Superior temporal gyrus (tissue), 1 donor: ENCODE measurements around the gene RP2.

Source experiments
- DNase-seq: peaks from one replicate; pipeline ENCODE4 v3.0.0-alpha.2; 2016; ENCODE audit errors: extremely low spot score

The RP2 gene

DNA sequence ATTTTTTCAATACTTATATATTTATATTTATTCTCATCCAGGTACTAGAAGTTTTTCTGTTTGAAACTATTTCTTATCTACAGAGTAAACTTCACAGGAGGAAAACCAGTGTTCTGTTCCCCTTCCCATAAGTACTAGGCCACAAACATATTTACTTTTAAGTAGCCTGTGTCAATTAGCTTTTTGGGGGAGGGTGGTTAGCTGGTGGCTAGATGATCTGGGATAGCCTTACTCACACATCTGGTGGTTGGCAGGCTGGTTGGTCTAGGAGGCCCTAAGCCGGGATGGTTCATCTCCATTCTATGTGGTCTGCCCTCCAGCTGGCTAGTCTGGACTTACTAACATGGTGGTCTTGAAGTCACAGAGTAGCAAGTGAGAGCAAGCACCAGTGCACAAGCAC is 81.6 kb downstream of the RP2 start:
- no peak for DNase-seq

DNA sequence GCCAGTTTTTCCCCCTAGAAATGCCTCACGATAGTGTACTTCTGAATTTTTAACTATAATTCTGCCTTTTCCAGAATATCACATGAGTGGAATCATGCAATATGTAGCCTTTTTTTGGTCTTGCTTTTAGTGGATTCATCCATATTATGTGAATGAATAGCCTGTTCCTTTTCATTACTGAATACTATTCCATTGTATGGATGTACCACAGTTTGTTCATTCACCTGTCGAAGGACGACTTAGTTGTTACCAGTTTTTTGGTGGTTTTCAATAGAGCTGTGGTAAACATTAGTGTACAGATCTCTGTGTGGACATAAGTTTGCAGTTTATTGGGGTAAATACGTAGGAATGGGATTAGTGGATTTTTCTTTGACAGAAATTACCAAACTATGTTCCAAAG is 83.4 kb downstream of the RP2 start:
- no peak for DNase-seq

DNA sequence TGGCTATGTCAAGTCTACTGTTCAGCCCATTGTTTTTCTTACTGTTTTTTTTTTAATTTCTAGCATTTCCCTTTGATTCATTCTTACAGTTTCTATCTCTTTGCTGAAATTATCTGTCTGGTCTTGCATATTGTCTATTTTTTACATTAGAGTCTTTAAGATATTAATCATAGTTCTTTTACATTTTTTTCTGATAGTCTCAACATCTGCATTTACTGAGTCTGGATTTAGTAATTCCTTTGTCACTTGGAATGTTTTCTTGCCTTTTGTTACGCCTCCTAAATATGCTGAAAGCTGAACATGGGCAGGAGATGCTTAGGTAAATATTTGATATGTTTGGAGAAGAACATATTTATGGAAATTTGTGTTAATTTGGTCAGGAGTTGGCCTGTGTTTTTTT is 85.8 kb downstream of the RP2 start:
- DNase-seq: no peak

DNA sequence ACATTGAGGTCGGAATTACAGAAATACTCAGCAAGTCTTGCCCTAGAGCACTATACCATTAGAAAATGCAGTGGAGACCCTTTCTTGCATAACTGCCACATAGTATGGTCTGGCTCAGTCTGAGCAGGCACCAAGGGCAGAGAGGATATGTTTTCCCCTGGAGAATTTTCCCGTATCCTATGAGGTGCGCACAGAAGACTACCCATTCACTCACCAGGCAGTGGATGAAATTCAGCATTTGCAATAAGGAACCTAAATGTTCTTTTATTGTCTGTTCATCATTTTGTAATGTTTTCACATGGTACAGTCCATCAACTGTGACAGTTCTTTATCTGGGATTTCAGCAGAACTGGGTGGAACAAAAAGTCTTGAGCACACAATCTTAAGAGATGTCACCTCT is 90.9 kb downstream of the RP2 start:
- DNase-seq: no peak

DNA sequence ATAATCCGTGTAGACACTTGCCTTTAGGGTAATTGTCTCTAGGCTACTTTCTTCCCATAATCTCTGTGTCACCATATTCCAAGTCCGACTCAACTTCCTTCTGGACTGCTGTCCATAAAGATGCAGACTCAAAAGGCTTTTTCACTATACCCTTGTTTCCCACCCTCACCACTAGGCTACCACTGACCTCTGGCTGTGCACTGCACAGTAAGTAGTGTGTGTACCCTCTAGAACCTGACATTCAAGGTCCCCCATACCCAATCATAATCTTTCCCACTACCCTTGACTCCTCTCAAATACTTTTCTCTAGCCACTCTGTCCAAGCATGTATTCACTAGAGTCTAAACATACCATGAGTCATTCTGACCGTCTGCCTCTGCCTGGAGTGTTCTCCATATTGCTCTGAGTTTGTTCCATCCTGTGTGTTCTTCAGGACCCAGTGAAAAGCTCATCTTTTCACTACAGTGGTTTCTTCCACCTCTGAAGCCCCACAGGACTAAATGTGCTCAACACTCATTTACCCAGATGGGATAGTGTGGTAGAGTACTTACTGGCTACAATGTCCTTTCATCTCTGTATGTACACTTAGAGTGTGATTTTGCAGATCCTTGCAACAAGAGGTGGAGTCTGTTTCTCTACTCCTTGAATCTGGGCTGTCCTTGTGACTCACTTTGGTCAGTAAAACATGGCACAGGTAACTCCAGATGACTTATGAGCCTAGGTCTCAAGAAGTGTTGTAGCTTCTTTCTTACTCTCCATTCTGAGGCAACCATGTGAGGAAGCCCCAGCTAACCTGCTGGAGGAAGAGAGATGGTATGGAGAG is 92.8 kb downstream of the RP2 start:
- DNase-seq: no peak
